NCI-H524 treated with DMSO at 0.1 percent for 48 hours (cell line): ENCODE data around the gene SLC4A11.

Experiments
- DNase-seq: peaks from one replicate; lab custom pipeline; 2025; lab: John Stamatoyannopoulos, UW

Gene SLC4A11

DNA sequence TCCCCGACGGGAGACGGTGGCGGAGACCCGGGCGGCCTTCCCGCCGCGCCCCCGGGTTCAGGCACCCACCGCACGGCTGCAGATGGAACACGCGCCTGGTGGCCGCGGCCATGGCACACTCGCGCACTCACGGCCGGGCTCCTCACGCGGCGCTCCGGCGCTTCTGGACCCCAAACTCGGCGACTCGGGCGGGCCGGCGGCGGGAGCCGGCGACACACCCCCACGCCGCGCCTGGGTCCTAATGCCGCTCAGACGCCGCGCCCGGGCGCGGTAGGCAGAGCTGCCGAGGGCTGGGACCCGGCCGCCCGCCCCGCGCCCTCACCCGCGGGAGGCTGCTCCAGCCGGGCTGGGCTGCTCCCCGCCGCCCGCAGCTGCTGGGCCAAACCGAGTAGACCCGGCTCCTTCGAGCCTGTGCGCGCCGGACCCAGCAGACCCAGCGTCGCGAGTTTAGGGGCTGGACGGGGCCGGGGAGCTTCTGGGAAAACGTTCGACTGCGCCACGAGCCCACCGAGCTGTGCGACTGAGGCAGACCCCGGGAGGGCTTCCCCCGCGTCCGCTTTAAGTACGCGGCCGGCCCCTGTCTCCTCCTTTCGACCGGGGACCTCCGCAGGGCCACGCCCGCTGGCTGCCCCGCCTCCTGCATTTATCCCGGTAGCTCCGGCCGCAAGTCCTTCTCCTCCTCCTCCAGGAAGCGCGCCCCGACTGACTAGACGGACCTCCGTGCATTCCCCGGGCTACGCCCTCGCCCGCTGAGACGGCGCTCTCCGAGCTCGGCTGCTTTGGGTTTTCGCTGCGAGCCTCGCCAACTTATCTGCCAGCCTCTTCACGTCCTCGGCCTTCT, at the start of gene SLC4A11:
Gene SLC4A11 (minus strand): TSS at position 165 of the 841 bp plus-strand sequence. CDS start 53 bp downstream, at position 112.
- DNase-seq = no peak

DNA sequence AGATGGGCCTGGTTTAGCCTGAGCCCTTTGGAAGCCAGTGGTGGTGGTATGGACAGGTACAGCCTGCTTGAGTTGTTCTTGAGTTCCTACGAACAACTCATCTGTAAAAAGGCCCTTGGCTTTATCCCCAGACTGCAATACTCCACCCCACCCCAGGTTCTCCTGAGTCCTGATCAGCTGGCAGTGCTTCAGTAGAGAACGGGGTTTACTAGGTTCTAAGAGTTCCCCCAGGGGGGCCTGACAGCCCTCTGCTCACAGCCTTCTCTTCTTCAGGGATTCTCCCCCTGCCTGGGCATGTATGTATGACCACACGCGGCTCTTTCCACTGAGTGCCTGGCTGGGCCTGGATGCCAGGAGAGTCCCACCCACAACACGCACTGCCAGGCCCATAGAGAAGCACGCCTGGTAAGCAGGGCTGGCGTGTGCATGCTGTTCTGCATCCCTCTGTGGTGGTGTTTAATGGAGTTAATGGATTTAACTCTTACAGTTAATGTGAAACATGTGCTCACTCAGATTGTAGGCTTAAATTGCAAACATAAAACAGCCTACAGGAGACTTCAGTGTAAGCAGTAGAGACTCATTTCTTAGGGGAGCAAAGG, 44.3 kb upstream of the SLC4A11 start:
- no peak for DNase-seq

DNA sequence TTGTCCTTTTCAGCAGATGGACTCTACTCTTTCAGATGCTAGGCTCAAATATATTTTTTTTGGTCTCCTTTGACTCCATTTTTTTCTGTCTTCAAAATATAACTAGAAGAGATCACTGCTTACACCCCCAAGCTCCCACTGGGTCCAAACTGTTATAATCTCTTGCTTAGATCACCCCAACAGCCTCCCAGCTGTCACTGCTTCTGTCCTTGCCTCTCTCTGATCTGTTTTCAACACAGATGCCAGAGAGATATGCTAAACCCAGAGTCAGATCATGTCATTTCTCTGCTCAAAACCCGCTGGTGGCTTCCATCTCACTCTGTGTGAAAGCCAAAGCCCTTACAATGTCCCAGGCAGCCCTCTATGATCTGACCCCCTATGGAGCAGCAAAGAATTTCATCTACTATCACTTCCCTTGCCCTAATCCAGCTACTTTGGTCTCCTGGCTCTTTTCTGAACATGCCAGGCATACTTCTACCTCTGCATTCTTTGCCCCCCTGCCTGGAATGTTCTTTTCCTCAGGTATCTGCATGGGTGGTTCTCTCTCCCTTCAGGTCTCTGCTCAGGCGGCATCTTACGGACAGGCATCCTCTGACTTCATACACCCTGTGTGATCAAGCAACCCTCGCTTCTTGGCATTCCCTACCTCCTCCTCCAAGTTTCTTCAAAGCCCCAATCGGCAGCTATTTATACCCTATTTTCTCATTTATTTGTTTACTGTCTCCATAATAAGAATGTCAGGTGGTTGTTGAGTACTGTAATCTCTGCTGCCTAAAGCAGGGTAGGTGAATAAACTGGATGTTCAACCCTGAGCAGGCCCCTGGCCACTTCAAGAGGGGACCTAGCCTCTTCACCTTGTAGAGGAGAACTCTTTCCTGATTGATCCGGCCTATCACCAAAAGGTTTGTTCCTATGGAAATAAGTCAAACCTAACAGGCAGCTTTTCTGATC, 43.6 kb upstream of the SLC4A11 start:
- DNase-seq = no peak

DNA sequence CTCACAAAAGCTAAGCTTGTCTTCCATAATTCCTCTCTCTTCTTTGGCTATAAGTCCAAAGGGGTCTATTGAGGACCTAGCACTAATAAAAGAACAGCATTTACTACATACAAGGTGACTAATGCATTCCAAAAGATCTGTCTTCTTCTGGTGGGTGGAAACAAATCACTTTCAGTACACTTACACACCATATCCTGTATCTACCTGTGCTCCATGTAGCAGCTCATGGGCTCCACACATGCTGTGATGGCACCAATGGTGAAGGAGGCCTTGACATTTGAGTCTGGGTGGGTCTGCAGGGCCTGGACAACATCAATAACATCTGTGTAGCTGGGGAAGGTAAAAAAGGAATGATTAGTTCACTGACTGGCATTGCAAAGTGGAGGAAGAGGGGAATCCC, 42.4 kb upstream of the SLC4A11 start:
- DNase-seq = no peak

DNA sequence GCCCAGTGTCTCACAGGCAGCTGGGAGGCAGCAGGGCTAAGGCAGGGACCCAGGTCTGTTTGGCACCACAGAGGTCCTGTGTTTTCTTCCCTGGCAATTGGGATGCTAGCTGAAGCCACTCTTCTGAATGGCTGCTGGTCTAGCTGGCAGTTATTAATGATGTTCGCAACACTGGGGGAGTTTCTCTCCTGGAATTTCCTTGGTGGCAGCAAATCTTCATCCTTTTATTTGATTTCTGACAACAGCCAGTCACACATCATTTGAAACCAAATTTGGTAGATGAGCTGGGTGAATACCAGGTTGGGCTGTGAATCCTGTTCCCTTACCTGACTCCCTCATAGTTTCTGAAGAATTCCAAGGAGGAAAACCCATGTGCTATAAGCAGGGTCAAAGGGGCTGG, 40.8 kb upstream of the SLC4A11 start:
- no peak for DNase-seq

DNA sequence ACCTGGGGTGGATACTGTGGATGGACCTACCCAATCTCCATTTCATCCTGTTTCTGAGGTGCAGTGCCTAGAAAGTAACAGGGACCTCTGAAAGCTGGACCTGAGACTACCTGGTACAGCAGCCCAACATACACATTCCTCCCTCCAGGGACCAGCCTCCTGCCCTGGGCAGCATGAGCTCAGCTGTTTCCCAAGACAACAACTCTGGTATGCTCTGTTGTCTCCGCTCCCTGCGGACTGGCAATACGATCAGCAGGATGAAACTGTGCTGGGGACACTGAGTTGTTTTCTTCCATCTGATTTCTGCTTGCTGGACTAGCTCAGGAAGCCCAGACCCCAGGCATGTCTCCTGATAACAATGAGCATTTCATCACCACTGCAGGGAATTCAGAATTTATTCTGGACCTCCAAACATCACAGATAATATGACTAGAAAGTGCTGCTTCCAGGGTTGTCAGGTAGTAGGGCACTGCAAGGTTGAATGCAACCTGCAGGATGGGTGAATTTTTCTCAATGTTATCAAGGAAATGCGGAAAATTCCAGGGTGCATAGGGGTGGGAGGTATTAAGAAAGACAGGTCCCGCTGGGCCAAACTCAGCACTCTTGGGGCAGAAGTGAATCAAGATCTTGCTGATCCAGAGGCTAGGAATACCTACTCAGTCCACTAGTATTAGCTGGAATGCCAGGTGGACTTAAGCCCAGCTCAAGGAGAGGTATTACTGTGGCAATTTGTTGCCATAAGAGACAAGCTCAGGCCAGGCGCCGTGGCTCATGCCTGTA, 38.9 kb upstream of the SLC4A11 start:
- no peak for DNase-seq

DNA sequence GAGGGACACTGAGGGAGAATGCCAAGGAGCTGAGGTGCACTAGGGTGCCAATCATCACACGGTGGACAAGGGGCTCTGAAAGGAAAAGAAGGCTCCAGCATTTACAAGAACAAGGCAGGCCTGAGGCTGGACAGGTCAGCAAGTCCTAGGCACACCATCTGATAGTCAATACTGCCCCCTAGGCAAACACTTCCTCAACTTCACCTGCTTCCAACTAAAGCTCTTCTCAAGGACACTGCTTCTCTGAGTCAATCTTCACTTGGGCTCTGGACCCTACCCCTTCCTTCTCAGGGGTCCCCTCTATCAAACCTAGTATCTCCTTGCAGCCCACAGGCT, 37.7 kb upstream of the SLC4A11 start:
- DNase-seq = no peak

DNA sequence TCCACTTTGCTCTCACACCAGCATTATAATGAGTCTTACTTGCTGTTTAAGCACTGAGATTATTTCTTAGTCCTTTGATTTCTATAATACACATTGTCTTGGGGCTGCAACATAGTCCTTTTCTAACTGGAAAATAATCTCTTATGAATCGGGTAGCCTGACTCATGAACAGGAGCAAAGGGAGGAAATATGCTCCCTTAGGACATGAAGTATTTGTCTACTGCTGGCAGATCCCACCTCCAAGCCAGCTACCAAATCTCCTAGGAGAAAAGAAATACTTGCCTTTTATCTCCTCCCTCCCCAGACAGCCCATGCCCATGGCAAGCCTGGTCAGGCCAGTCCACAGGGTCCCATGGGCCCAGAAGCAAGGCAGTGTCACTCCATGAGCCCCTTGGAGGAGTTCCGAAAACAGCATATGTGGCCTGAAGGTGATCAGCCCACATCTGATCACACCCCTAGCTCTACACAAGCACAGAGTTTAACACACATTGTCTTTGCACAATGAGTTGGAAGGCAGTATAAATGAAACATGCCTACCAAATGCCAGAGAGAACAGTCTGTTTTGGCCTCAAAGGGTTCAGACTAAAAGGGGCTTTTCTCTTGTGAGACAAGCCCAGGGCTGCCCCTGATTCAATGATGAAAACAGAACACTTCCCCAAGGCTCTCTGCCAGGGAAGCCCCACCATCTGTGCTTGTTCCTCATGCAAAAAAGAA, 37.1 kb upstream of the SLC4A11 start:
- no peak for DNase-seq

DNA sequence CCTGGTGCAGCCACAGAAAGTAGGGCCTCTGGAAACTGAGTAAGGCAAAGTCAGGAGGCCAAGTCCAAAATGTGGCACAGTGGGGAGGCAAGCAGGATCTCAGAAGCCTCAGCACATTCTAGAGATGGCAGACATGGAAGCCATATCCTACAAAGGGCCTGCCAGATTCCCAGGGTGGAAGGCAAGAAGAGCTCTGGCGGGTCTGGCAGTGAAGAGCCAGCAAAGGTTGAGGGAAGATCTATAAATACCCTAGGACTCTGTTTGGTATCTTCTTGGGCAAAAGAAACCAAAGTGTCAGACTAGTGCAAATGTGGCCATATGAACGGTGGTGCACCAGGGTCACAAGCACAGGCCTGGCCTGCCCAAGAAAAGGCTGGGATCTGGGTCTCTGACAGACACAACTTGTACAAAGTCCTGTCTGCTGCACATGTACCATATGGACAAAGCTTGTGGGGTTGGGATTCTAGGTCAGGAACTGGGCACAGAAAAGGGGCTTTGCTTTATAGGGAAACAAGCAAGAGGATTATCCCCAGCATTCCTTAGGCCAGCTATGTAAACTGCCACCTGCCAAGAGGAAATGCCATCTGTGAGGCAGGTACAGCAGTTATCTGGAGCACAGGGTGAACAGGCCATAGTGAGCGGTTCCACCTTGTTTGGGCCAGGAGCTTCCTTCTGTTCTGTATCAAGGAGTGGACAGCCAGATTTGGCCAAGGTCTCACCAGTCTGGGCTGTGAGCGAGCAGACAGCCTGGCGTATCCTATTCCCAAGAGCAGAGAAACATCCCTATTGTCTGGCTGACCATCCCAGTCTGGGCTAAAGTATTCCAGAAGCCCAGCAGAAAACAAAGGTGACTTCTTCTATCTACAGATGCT, 36.3 kb upstream of the SLC4A11 start:
- no peak for DNase-seq

DNA sequence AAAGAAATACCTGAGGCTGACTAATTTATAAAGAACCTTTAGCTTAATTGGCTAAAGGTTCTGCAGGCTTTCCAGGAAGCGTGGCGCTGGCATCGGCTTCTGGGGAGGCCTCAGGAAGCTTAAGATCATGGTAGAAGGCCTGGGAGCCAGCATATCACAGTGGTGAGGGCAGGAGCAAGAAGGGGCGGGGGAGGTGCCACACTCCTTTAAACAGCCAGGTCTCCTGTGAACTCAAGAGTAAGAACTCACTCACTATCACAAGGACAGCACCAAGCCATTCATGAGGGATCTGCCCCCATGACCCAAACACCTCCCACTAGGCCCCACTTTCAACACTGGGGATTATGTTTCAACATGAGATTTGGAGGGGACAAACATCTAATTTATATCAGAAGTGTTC, 34.4 kb upstream of the SLC4A11 start:
- no peak for DNase-seq

DNA sequence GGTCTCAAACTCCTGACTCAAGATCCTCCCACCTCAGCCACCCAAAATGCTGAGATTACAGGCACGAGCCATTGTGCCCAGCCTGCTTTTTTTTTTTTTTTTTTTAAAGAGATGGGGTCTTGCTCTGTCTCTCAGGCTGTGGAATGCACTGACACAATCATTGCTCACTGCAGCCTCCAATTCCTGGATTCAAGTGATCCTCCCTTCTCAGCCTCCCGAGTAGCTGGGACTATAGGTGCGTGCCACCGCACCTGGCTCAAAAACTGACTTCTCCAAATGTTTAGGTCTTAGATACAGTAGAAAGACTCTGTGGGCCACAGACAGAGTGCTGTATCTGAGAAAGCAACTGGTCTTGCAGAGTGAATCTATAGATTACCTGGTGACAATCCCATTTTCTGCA, 31.1 kb upstream of the SLC4A11 start:
- DNase-seq = no peak

DNA sequence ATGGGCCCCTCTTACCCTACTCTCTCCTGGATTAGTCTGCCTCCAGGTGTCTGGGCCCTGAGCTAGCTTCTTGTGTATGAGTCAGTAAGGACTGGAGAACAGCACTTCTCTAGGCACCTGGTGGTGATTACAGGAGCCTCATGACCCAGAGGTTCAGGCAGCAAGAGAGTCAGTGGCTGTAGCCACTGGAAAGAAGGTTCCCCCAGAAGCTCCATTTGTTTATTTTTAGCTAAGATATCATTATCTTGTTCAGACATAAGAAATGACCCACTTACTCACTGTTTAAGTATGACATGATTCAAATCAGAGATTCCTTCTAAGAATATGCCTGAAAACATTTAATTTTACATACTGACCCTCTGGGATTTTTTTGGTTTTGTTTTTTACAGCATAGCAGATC, 23.6 kb upstream of the SLC4A11 start:
- DNase-seq = no peak

DNA sequence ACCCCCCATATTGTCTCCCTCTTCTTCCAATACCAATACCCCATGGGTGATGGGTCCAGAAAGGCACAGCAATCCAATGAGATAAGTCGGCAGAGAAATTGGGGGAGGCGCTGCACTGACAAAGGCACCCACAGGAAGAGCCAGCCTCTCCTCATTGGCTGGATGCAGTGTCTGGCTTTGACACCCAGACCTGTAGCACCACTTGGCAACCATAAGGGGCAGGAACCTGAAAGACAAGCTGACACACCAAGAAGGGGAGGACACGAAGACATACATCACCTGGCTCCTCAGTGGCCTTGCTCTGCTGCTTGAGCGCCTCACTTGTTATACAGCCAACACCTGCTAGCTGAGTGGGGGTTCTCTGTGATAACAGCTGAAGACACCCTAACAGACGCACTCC, 19.4 kb upstream of the SLC4A11 start:
- no peak for DNase-seq

DNA sequence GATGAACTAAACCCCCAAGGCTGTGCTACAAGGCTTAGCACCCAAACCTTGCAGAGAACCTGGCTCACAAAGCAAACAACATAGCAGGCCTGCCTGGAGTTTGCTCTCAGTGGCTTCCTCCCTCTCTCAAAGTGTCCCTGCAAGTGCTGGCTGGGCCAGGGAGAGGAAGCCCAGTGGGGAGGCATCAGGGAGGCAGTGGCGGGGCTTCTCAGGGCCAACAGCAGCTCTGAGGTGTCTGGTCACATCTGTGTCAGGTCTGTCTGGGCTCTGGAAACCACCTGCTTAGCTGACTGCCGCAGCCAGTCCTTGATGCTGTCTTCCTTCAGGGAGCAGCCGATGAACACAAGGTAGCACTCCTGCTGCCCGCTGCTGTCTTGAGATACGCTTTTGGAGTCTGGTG, 16.7 kb upstream of the SLC4A11 start:
- no peak for DNase-seq

DNA sequence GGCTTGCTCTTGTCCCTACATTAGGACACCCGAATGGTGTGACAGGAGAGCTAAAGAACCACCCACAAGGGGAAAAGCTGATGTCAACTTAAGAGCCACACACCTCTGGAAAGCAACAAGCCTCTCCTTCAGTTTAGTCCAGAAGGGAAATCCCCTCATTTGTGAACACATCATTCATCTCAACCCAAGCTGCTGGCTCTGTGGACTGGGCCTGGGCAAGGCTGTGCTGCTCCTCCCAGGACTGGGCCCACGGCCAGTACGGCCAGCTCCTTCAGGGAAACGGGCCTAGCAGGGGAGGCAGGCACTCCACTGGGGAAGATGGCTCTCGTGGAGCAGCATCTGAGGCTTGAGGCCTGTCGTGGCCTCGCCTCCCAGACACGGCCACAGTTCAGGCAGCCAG, 12.8 kb upstream of the SLC4A11 start:
- no peak for DNase-seq

DNA sequence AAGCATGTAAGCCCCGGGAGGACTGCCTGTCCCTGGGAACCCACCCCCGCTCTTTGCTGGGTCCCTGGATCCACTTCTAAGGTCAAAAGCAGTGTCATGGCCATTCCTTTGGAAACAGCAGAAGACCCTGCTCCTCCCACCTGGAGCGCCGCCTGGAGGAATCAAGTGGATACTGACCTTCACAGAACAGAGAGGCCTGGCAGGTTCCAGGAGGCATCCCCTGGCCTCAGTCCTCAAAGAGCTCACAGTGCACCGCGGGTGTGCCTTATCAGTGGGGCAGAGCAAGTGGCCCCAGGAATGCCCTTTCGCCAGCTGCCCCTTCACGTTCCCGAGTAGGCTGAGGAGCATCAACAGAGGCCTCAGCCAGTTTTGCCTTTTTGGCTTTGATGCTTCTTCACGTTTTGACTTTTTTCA, 11.1 kb upstream of the SLC4A11 start:
- DNase-seq = no peak

DNA sequence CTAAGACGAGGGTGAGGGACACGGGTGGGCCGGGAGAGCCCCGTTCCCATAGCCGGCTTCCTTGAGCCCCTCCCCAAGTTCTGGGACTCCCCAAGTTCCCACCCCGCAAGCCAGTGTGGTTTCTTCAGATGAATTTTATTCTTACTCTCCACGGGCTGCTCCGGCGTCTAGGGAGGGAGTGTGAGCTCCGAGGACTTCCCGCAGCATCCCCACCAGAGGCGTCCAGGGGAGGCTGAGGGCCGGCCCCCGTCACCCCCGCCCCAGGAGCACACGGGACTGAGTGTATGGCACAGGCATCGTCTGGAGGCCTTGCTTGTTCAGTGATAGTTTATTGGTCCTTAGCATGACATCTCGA, 10.0 kb upstream of the SLC4A11 start:
- DNase-seq = no peak

DNA sequence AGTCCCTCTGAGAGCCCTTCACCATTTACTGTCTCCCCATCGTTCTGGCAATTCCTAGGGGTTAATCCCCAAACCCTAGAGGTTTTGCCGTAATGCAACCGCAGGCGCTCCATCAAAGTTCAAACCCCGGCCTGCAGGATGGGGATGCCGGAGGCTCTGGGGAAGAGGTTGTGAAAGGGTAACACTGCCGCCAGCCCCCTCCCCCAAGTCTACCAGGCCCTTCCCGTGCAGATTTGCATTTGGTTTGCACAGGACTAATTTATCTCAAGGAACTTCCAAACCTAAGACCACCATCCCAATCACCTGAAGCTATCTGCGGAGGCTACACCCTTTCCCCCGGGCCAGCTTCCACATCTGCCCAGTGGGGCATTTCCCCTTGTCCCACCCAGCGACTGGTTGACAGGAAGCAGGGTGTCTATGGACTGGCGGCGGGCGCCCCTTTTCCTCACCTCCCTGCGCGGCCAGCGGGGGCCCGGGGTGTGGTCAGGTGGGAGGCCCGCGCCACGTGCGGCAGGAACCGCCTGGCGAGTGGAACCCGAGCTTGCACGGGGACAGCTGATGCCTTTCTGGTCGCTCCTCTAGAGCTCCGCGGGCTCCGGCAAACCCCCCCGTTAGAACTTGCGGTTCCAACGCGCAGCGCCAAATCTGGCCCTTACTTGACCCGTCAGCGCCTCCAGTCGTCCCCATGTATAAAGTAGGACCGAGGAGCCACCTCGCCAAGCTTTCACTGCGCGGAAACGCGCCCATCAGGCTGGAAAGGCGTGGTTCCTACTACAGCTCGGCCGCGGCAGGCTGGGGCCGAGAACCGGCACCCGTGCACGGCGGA, 9.4 kb upstream of the SLC4A11 start:
- DNase-seq = no peak

DNA sequence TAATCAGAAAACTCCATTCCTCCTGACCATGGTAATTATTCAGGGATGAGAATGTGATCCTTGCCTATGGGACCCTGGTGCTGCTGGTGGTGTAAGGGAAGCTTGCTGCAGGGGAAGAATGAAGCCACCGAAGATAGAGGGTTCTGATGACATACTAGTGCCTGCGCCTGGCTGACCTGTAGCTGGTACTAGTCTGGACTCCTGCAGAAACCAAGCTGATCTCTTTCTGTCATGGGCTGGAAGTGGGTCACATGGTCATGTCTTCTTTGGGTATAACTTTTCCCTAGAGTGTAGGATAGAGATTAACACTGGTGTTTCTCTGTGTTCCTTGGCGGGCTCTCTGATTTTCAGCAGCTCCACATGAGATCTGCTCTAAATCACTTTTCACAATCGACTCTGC, 8.6 kb upstream of the SLC4A11 start:
- DNase-seq = no peak

DNA sequence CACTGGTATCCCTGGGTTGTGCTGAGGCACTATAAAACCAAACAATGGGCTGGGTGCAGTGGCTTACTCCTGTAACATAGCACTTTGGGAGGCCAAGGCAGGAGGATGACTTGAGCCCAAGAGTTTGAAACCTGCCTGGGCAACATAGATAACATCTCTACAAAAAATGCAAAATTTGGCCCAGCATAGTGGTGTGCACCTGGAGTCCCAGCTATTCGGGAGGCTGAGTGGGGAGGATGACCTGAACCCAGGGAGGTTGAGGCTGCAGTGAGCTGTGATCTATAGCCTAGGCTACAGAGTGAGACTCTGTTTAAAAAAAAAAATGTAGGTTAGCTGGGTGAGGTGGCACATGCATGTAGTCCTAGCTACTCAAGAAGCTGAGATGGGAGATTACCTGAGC, 7.7 kb upstream of the SLC4A11 start:
- no peak for DNase-seq
